ENCODE measurements around the gene DEPP1.

DEPP1 gene

GRCh38 chr10:44979281-44980191 is 927 bp upstream of the DEPP1 start:
- DNase-seq (ENCODE audit: low spot score): no peak

- DNase-seq (ENCODE audit: low spot score): no peak
Observed at GRCh38 chr10:44978213-44978569, 418 bp downstream of the DEPP1 start.

GRCh38 chr10:44977287-44978212 is 1.1 kb downstream of the DEPP1 start:
- DNase-seq (ENCODE audit: low spot score): no peak

GRCh38 chr10:44976352-44977198 is 2.0 kb downstream of the DEPP1 start:
- DNase-seq (ENCODE audit: low spot score): no peak

GRCh38 chr10:44975431-44976331 is 2.9 kb downstream of the DEPP1 start:
- no peak for DNase-seq (ENCODE audit: low spot score)

GRCh38 chr10:44974628-44975430 is 3.8 kb downstream of the DEPP1 start:
- peak; percentile 75 for DNase-seq (ENCODE audit: low spot score)

- DNase-seq (ENCODE audit: low spot score): no peak
Observed at GRCh38 chr10:44974082-44974627, 4.5 kb downstream of the DEPP1 start.

- no peak for DNase-seq (ENCODE audit: low spot score)
Observed at GRCh38 chr10:44973323-44974081, 5.1 kb downstream of the DEPP1 start.

- no peak for DNase-seq (ENCODE audit: low spot score)
Observed at GRCh38 chr10:44972874-44973306, 5.7 kb downstream of the DEPP1 start.

- no peak for DNase-seq (ENCODE audit: low spot score)
Observed at GRCh38 chr10:44971935-44972757, 6.5 kb downstream of the DEPP1 start.

GRCh38 chr10:44971434-44971833 is 7.2 kb downstream of the DEPP1 start:
- no peak for DNase-seq (ENCODE audit: low spot score)

- no peak for DNase-seq (ENCODE audit: low spot score)
Observed at GRCh38 chr10:44970812-44971395, 7.7 kb downstream of the DEPP1 start.

- DNase-seq (ENCODE audit: low spot score): no peak
Observed at GRCh38 chr10:44969854-44970253, 8.8 kb downstream of the DEPP1 start.

- no peak for DNase-seq (ENCODE audit: low spot score)
Observed at GRCh38 chr10:44968500-44969400, 9.9 kb downstream of the DEPP1 start.

GRCh38 chr10:44968091-44968490 is 10.5 kb downstream of the DEPP1 start:
- peak; percentile 69 for DNase-seq (ENCODE audit: low spot score)

GRCh38 chr10:44967616-44968015 is 11.0 kb downstream of the DEPP1 start:
- DNase-seq (ENCODE audit: low spot score): no peak
